Measurements from ENCODE around the gene PSRC1. TPM values are rescaled to one million over a fixed set of nuclear protein-coding genes. Genes with fewer than 3 reads are reported as not detected.

Gene PSRC1
- total and polyA plus RNA-seq, 2 donors (not counting 3 experiments of a cell fraction or from before 2014, with no cell fraction given) = 25.0 to 29.3 TPM

DNA sequence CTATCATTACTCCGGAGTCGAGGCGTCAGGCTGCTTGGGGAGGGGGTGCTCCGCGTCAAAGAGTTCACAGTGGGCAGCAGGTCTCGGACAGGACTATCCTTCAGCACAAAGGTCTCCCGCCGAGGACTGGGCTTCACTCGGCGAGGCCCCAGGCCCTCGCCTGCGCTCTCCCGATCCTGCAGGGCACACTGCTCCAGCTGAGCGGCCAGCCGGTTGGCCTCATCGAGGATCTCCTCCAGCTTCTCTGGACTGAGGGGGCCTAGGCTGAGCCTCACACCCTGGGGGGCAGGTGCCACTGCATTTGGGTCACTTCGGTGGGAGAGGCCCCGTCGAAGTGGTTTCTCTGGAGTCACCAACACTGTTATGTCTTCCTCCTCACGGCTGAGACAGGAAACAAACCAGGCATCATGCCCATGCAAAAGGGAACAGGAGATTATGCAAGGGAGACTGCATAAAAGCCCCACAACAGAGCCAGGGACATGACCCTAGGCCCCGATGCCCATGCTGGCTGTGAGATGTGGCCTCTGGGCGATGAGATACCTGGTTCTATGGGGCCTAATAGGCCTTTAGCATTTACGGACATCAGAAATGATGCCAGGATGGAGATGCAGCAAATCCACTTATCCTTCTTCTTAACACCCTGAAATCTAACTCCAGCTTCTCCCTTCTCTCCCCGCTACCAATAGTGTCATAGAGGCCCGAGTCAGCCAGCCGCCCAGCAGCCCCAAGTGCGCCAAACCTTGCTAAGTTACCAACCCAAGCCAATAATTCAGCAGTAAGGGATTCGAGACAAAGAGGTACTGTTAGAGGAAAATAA is 1.1 kb downstream of the PSRC1 start:
- no peak for TF ChIP-seq FOS (IDR thresholded peaks at IDR 0.05; ENCODE audit: borderline replicate concordance, insufficient read depth, low read length)
- TF ChIP-seq EZH2 (IDR thresholded peaks at IDR 0.05; ENCODE audit: borderline replicate concordance, low read depth, low read length, severe bottlenecking) = no peak
- TF ChIP-seq POLR2AphosphoS5 (IDR thresholded peaks at IDR 0.05; ENCODE audit: insufficient read depth, low read depth, low read length) = no peak
- no peak for TF ChIP-seq CTCF (IDR thresholded peaks at IDR 0.05; ENCODE audit: extremely low read depth in 1 of 2, insufficient read depth in 1 of 2, low read depth in 1 of 2, low read length in 2 of 2)
- TF ChIP-seq MAX (IDR thresholded peaks at IDR 0.05; ENCODE audit: insufficient read depth, insufficient read length) = no peak
- no peak for TF ChIP-seq JUN (IDR thresholded peaks at IDR 0.05; ENCODE audit: borderline replicate concordance, insufficient read depth, insufficient read length, low read depth)
- TF ChIP-seq GATA2 (IDR thresholded peaks at IDR 0.05; ENCODE audit: insufficient read depth, insufficient read length, low read depth, low read length) = no peak
- Histone ChIP-seq H3K4me1 (ENCODE audit: control insufficient read depth, extremely low read depth, insufficient read depth, low read length) (peaks cover 22% of the 10 kb centered on the region), H3K27ac (ENCODE audit: insufficient read depth, low read depth, low read length) (no peak overlapping the region), H3K9me3 (replicated peaks; ENCODE audit: control insufficient read depth, insufficient read depth, low read length) (no peaks in the 10 kb centered on the region), H2AFZ (ENCODE audit: low read depth, low read length) (peak overlapping the region; percentile 100), H3K9ac (replicated peaks; ENCODE audit: extremely low read depth, insufficient read depth, low read length) (peak overlapping the region; percentile 46), H3K36me3 (ENCODE audit: control insufficient read depth in 2 of 2, extremely low read depth in 1 of 2, insufficient read depth in 2 of 2, low read length in 2 of 2) (no peaks in the 10 kb centered on the region), H4K20me1 (replicated peaks; ENCODE audit: control insufficient read depth, extremely low read depth, insufficient read depth, low read length) (no peaks in the 10 kb centered on the region), H3K4me2 (ENCODE audit: insufficient read depth, low read length) (peak overlapping the region; percentile 99), H3K4me3 (replicated peaks in 1 of 3; ENCODE audit: insufficient read depth in 1 of 3, low read depth in 1 of 3, low read length in 3 of 3) (peak overlapping the region; percentile 61 to 81 (median 71)), H3K27me3 (ENCODE audit: control insufficient read depth in 2 of 2, insufficient read depth in 2 of 2, low read length in 2 of 2) (no peaks in the 10 kb centered on the region), H3K9me1 (replicated peaks; ENCODE audit: control insufficient read depth, extremely low read depth, insufficient read depth, low read length) (no peaks in the 10 kb centered on the region), H3K79me2 (ENCODE audit: control insufficient read depth, insufficient read depth, low read length) (peaks cover 16% of the 10 kb centered on the region)
- CTCF ChIA-PET = interaction anchor here (1.2 to 3.7 kb wide), 4 partner anchors 18 to 209 kb away, joined by 3 to 57 read pairs (median 4); partner anchors contain the start of gene SORT1
- BruUV-seq (replicated peaks) = TSS peak; percentile 24
- FAIRE-seq = peak; percentile 54
- POLR2A ChIA-PET = no interaction called here
- no peak for DNase-seq (ENCODE audit: low read depth, low spot score)
- intact Hi-C loops (cut with micrococcal nuclease) (no loop called here), dilution Hi-C loops (cut with MboI; ENCODE audit: extremely low pct_ligation_motif_present, low sequenced_read_pairs) (no loop called here)

Measured in endothelial cell of umbilical vein (primary cell).